K562 (cell line): ENCODE results near the gene FOXP4. TPM values are rescaled to one million over a fixed set of nuclear protein-coding genes. Genes with fewer than 3 reads are reported as not detected.
A peak's percentile ranks its signal among the peaks of the same experiment; 100 is the strongest.

ENCODE experiments used
- ATAC-seq: fragments of 200-7000 bp; cut with Tn5 transposase; 3 replicates; pipeline ENCODE4 v1.9.1; 2020; ENCODE audit warnings: moderate library complexity
- BruUV-seq: library from RNA; stranded (reverse); fragments of 400-500 nt; replicated peaks from 2 replicates; lab custom pipeline; 2021; lab: Mats Ljungman, UMichigan
- CTCF ChIA-PET: fragments of 300-600 bp; formaldehyde crosslinking; extraction: SDS; loops from one replicate; lab custom pipeline; 2021; ENCODE audit warnings: low intra/inter-chr PET ratio; lab: Yijun Ruan, JAX
- POLR2A ChIA-PET: fragments of 300-600, 350-650 bp; sonication (Branson Sonifier 250); formaldehyde crosslinking; extraction: SDS; loops from one replicate; lab custom pipeline; 2021; ENCODE audit warnings: antibody characterized with exemption, inconsistent platforms; lab: Yijun Ruan, JAX
- DNase-seq, 4 experiments: peaks; one replicate each; pipeline versions ENCODE4 v3.0.0 to v3.0.0-alpha.2; 2011 to 2018; ENCODE audit warnings: low spot score in 3 of 4, mixed read lengths in 3 of 4; ENCODE audit errors: extremely low read depth in 1 of 4
- FAIRE-seq: peaks from 2 replicates; lab custom pipeline; 2011; peaks lifted over from hg19 to GRCh38; lab: Jason Lieb, UNC
- H2AFZ ChIP-seq: 2 replicates; pipeline ENCODE4 v1.6.0; 2011; ENCODE audit warnings: low read depth, low read length, control low read depth, inconsistent platforms
- H3K27ac ChIP-seq: fragments of 200-600 bp; 3 replicates; pipeline ENCODE4 v1.8.0; 2011; ENCODE audit warnings: low read depth, mild to moderate bottlenecking, control low read depth, inconsistent platforms, low read length, moderate library complexity, mixed read lengths; ENCODE audit errors: extremely low read depth
- H3K27me3 ChIP-seq, 2 experiments: fragments of 300-600 bp in 1 of 2; 2 replicates in 1 of 2; 3 replicates in 1 of 2; pipeline versions ENCODE4 v1.6.0 to v1.8.0; 2011; ENCODE audit warnings: inconsistent platforms in 2 of 2, low read length in 2 of 2, mild to moderate bottlenecking in 1 of 2, mixed read lengths in 1 of 2, moderate library complexity in 1 of 2; ENCODE audit not compliant: control insufficient read depth in 2 of 2, insufficient read depth in 2 of 2
- H3K36me3 ChIP-seq: fragments of 300-600 bp; 3 replicates; pipeline ENCODE4 v1.8.0; 2011; ENCODE audit warnings: mild to moderate bottlenecking, low read length, inconsistent platforms; ENCODE audit not compliant: control insufficient read depth, insufficient read depth
- H3K4me1 ChIP-seq, 2 experiments: fragments of 200-600 bp in 1 of 2; replicated peaks in 1 of 2; 2 replicates in 1 of 2; 3 replicates in 1 of 2; pipeline versions ENCODE4 v1.5.1 to v1.8.0; 2011; ENCODE audit warnings: inconsistent platforms in 2 of 2, low read length in 2 of 2, mild to moderate bottlenecking in 1 of 2, mixed read lengths in 1 of 2, moderate library complexity in 1 of 2; ENCODE audit not compliant: control insufficient read depth in 2 of 2, insufficient read depth in 2 of 2
- H3K4me2 ChIP-seq: 2 replicates; pipeline ENCODE4 v1.6.1; 2011; ENCODE audit warnings: low read length, control low read depth, inconsistent platforms, mixed read lengths; ENCODE audit not compliant: insufficient read depth
- H3K4me3 ChIP-seq: fragments of 200-600 bp; sonication (generic), shearing (Covaris generic); 2 replicates; pipeline ENCODE4 v1.5.1; 2016; ENCODE audit warnings: control low read depth, inconsistent platforms
- H3K79me2 ChIP-seq: fragments of 200-600 bp; 3 replicates; pipeline ENCODE4 v1.8.0; 2011; ENCODE audit warnings: low read length, inconsistent platforms; ENCODE audit not compliant: control insufficient read depth, insufficient read depth
- H3K9ac ChIP-seq, 2 experiments: 2 replicates each; pipeline versions ENCODE4 v1.6.0 to v1.6.1; 2011; ENCODE audit warnings: low read depth in 2 of 2, low read length in 2 of 2, control low read depth in 1 of 2, inconsistent platforms in 1 of 2, mild to moderate bottlenecking in 1 of 2, mixed read lengths in 1 of 2; ENCODE audit not compliant: insufficient read depth in 1 of 2
- H3K9me1 ChIP-seq: one replicate; pipeline ENCODE4 v1.6.0; 2011; ENCODE audit warnings: inconsistent platforms, mild to moderate bottlenecking, low read length, moderate library complexity; ENCODE audit not compliant: control insufficient read depth, insufficient read depth
- H3K9me3 ChIP-seq: replicated peaks from 2 replicates; pipeline ENCODE4 v1.5.1; 2011; ENCODE audit warnings: low read depth, low read length, inconsistent platforms; ENCODE audit not compliant: control insufficient read depth, insufficient read depth
- H4K20me1 ChIP-seq: replicated peaks from 2 replicates; pipeline ENCODE4 v1.6.1; 2011; ENCODE audit warnings: low read length, inconsistent platforms, mixed read lengths; ENCODE audit not compliant: control insufficient read depth, insufficient read depth
- BCOR ChIP-seq: fragments of 450-650 bp; IDR thresholded peaks from 2 replicates; pipeline ENCODE4 v1.6.1; 2016
- ELF4 ChIP-seq: fragments of 450-650 bp; formaldehyde crosslinking; IDR thresholded peaks from 2 replicates; pipeline ENCODE4 v1.4.0; 2022; ENCODE audit warnings: missing genetic modification characterization
- KAT8 ChIP-seq: fragments of 450-650 bp; IDR thresholded peaks from 2 replicates; pipeline ENCODE4 v1.6.1; 2016; ENCODE audit warnings: low read depth, mild to moderate bottlenecking
- NCOA1 ChIP-seq: fragments of 450-650 bp; IDR thresholded peaks from 2 replicates; pipeline ENCODE4 v1.6.1; 2016; ENCODE audit warnings: low read depth
- NFIX ChIP-seq: fragments of 250-450 bp; sonication (Bioruptor Pico); IDR thresholded peaks from 2 replicates; pipeline ENCODE4 v1.4.0; 2020; ENCODE audit warnings: low read depth, mild to moderate bottlenecking, moderate library complexity
- NR2C1 ChIP-seq, 2 experiments: fragments of 450-650 bp; IDR thresholded peaks; 2 replicates each; pipeline ENCODE4 v1.6.1; 2017; ENCODE audit warnings: mild to moderate bottlenecking in 2 of 2, antibody characterized with exemption in 1 of 2, inconsistent platforms in 1 of 2, missing compliant biosample characterization in 1 of 2, missing genetic modification characterization in 1 of 2
- NR2C2 ChIP-seq, 2 experiments: fragments of 200-800 bp in 1 of 2; sonication (Bioruptor generic) in 1 of 2; sonication (generic) in 1 of 2; formaldehyde crosslinking in 1 of 2; IDR thresholded peaks; 2 replicates each; pipeline versions ENCODE4 v1.6.1 to v1.8.0; 2016 to 2022; ENCODE audit warnings: mild to moderate bottlenecking in 1 of 2, missing compliant biosample characterization in 1 of 2, missing genetic modification characterization in 1 of 2, missing genetic modification reagents in 1 of 2
- NR3C1 ChIP-seq: sonication (generic); formaldehyde crosslinking; IDR thresholded peaks from 2 replicates; pipeline ENCODE4 v1.8.1; 2022; ENCODE audit warnings: missing genetic modification reagents
- SMARCB1 ChIP-seq: IDR thresholded peaks from 2 replicates; pipeline ENCODE4 v1.6.1; 2011; ENCODE audit warnings: improper control_type of control experiment, low read depth; ENCODE audit not compliant: insufficient read length
- ZNF121 ChIP-seq: sonication (generic); formaldehyde crosslinking; conservative IDR thresholded peaks from 2 replicates; pipeline ENCODE4 v1.8.0; 2022; ENCODE audit warnings: missing genetic modification reagents
- ZNF263 ChIP-seq: sonication (generic); formaldehyde crosslinking; IDR thresholded peaks from 2 replicates; pipeline ENCODE4 v1.8.0; 2022; ENCODE audit warnings: mild to moderate bottlenecking, missing genetic modification reagents, borderline replicate concordance
- WGBS: fragments of 100-300 bp; shearing (Covaris generic); methylation state at CpG from one replicate; pipeline ENCODE4 v1.1.6; 2016; ENCODE audit warnings: low coverage, mixed read lengths; ENCODE audit not compliant: insufficient coverage; ENCODE audit errors: missing lambda C conversion rate; 5-methylcytosine and 5-hydroxymethylcytosine counted together
- in situ Hi-C: fragments of 300-500 bp; cut with MboI; formaldehyde crosslinking; loops from 4 replicates; pipeline ENCODE4 v1.15.0; 2018; ENCODE audit warnings: inconsistent platforms, mixed read lengths
- intact Hi-C: fragments of 100-400 bp; cut with micrococcal nuclease; formaldehyde crosslinking; loops from 2 replicates; pipeline ENCODE4 v1.14.2; 2022
- polyA plus RNA-seq, 8 experiments: library from polyadenylated mRNA; depleted of rRNA in 4 of 8; stranded (reverse) in 5 of 8; unstranded in 3 of 8; fragments of >200 nt; fragmentation: Nextera tagmentation in 2 of 8; fragmentation: Illumina TruSeq in 1 of 8; extraction: Ambion mirVana in 2 of 8; extraction: Trizol in 1 of 8; gene quantifications; 2 replicates each; pipeline versions ENCODE4 v1.2.1 to v1.2.3, GENCODE V29; 2011 to 2014; ENCODE audit warnings: inconsistent platforms in 1 of 8, missing spikeins in 1 of 8
- total RNA-seq, 7 experiments: library from RNA; depleted of rRNA in 6 of 7; stranded (reverse); fragments of >200 nt in 6 of 7; fragmentation: Illumina TruSeq in 2 of 7; extraction: Trizol in 2 of 7; gene quantifications; 2 replicates each; pipeline versions ENCODE4 v1.2.1 to v1.2.3, GENCODE V29; 2011 to 2021; ENCODE audit warnings: low replicate concordance in 1 of 7
- TF ChIP-seq, protein P1 (sequence below), 2 experiments: IDR thresholded peaks; 2 replicates each; pipeline ENCODE4 v1.6.1; 2011; ENCODE audit warnings: borderline replicate concordance in 1 of 2, control low read depth in 1 of 2, low read depth in 1 of 2, low read length in 1 of 2, mild to moderate bottlenecking in 1 of 2, mixed read lengths in 1 of 2, moderate library complexity in 1 of 2; ENCODE audit not compliant: insufficient read depth in 1 of 2, insufficient read length in 1 of 2, poor library complexity in 1 of 2, severe bottlenecking in 1 of 2; ENCODE audit errors: extremely low read depth in 1 of 2

FOXP4 gene
- total and polyA plus RNA-seq, 9 of the 15 experiments (the other 6 are each of a cell fraction or from before 2014, with no cell fraction given) = 0.11 to 29.4 (median 2.3) TPM

DNA sequence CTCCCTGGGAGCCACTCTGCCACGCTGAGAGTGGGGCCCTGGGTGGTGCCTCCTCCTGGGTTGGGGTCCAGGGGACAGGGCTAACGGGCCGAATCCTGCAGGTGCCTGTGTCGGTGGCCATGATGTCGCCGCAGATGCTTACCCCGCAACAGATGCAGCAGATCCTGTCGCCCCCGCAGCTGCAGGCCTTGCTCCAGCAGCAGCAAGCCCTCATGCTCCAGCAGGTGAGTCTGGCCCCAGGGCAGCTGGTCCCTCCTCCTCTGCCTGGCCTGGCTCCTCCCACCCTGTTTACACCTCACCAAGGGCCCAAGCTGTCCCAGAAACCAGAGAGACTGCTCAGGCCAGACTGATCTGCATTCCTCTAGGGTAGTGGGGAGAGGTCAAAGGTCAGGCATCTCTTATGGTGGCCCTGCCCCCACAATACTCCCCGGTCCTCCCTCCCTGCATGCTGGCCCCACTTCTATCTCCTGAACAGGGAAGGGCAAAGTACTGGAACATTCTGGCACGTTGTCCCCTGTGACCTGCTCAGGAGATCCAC is 38.6 kb downstream of the FOXP4 start:
- 82% methylated on average over 11 of the region's 11 CpGs for WGBS
- in situ Hi-C loops = no loop called here
- CTCF ChIA-PET = no interaction called here

More for the DNA sequence above, 38.6 kb downstream of the FOXP4 start:
- TF ChIP-seq ZNF263 = peak; percentile 66
- TF ChIP-seq, protein P1, sequence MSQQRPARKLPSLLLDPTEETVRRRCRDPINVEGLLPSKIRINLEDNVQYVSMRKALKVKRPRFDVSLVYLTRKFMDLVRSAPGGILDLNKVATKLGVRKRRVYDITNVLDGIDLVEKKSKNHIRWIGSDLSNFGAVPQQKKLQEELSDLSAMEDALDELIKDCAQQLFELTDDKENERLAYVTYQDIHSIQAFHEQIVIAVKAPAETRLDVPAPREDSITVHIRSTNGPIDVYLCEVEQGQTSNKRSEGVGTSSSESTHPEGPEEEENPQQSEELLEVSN (IDR thresholded peaks at IDR 0.05; ENCODE audit: borderline replicate concordance in 1 of 2, extremely low read depth in 1 of 2, insufficient read depth in 1 of 2, insufficient read length in 1 of 2, low read depth in 1 of 2, low read length in 1 of 2, poor library complexity in 1 of 2, severe bottlenecking in 1 of 2) = no peak
- peak; percentile 66 for TF ChIP-seq NR2C1 (IDR thresholded peaks at IDR 0.05)
- peak; percentile 82 for TF ChIP-seq NR2C1 (tag; IDR thresholded peaks at IDR 0.05)
- no peak for TF ChIP-seq NFIX (CRISPR knock-in tag)
- TF ChIP-seq KAT8 = no peak
- TF ChIP-seq NCOA1 = no peak
- no peak for TF ChIP-seq ELF4 (CRISPR knock-in tag)
- TF ChIP-seq NR3C1 (CRISPR knock-in tag) = no peak
- TF ChIP-seq SMARCB1 = no peak
- TF ChIP-seq NR2C2 (CRISPR knock-in tag; IDR thresholded peaks at IDR 0.05) = no peak
- peak; percentile 55; the same call in 1 of the 2 replicates for TF ChIP-seq NR2C2 (tag; IDR thresholded peaks at IDR 0.05)
- no peak for TF ChIP-seq ZNF121 (CRISPR knock-in tag)
- no peak for TF ChIP-seq BCOR
- Histone ChIP-seq H3K9ac (peak overlapping the region in 1 of 2 experiments; percentile 15; a peak in 1 of 4 replicates), H3K27ac (no peak overlapping the region), H3K27me3 (no peaks in the 10 kb centered on the region), H3K4me1 (peaks cover under 1 to 16% of the 10 kb centered on the region in 2 experiments; a peak in 1 of 5 replicates), H3K79me2 (no peaks in the 10 kb centered on the region), H4K20me1 (0 out of 2 replicates have a peak, but pooled peaks cover 3% of the 10 kb centered on the region), H3K4me3 (no peak overlapping the region), H3K36me3 (peaks cover 20% of the 10 kb centered on the region; the same call in 2 of the 3 replicates), H3K9me3 (no peaks in the 10 kb centered on the region), H2AFZ (no peak overlapping the region), H3K4me2 (no peak overlapping the region), H3K9me1 (no peaks in the 10 kb centered on the region)
- ATAC-seq (peak; percentile 56), DNase-seq (no peak), FAIRE-seq (no peak)
- POLR2A ChIA-PET = no interaction called here
- intact Hi-C loops = no loop called here
- BruUV-seq = no TSS peak
